ENCODE results near the gene HTT.
A peak's percentile ranks its signal among the peaks of the same experiment; 100 is the strongest.

The HTT gene

GRCh38 chr4:3074078-3074845 is at the start of gene HTT, which contains the start of gene HTT-AS:
HTT (plus strand) TSS chr4:3074681; CDS start chr4:3074826, 145 bp downstream.
HTT-AS (minus strand) TSS chr4:3074538.
- DNase-seq (ENCODE audit: low spot score) = peak; percentile 98

- no peak for DNase-seq (ENCODE audit: low spot score)
Measured at GRCh38 chr4:3025881-3026280, 48.6 kb upstream of the HTT start.

- no peak for DNase-seq (ENCODE audit: low spot score)
Measured at GRCh38 chr4:3026540-3026939, 47.9 kb upstream of the HTT start.

GRCh38 chr4:3029464-3029863 is 45.0 kb upstream of the HTT start:
- no peak for DNase-seq (ENCODE audit: low spot score)

- DNase-seq (ENCODE audit: low spot score) = no peak
Measured at GRCh38 chr4:3030566-3031356, 43.7 kb upstream of the HTT start.

DNA sequence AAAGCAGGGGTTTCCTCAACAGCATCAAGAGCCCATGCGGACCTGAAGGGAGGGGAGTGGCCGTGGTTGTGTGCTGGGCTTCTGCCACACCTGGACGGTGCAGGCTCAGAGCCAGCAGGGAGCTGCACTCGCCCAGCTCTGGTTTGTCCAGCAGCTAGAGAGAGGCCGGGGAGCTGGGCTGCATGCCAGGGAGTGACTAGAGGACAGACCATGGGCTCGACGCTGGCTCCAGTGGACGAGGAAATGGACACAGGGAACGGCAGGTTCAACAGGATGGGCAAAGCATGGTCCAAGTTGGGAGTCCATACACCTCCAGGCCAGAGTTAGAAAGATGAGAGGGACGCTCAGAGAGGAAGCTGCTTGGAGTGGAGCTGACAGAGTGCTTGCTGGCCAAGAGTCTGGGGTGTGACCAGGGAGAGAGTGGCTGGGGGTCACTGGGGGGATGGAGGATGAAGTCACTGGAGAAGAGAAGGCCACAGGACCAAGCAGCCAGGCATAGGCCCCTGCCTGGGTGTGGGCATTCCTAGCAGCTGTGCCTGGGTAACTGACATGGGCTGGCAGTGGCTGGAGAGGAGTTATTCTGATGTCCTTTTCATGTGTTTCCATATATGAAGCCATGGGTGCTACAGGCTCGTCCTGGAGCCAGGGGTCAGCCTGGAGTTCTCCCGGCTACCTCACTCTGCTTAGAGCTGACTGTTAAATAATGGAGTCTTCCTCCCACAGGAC is 43.0 kb upstream of the HTT start:
- no peak for DNase-seq (ENCODE audit: low spot score)

DNA sequence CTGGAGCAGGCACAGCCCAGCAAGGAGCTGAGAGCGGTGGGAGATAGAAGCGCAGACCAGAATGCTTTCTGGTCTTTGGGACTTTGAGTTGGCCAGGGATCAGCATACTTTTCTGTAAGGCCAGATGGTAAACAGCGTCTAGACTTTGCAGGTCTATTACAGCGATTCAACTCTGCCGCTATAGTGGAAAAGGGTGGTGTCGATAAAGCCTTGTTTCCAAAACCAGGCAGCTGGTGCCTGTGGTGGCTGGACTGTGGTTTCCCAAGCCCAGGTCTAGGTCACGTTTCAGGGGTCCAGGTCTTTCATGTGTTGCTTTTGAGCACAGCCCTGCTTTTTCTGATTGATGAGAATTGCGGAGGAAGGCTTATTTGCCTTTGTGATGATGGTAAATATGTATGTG is 40.2 kb upstream of the HTT start:
- no peak for DNase-seq (ENCODE audit: low spot score)

DNA sequence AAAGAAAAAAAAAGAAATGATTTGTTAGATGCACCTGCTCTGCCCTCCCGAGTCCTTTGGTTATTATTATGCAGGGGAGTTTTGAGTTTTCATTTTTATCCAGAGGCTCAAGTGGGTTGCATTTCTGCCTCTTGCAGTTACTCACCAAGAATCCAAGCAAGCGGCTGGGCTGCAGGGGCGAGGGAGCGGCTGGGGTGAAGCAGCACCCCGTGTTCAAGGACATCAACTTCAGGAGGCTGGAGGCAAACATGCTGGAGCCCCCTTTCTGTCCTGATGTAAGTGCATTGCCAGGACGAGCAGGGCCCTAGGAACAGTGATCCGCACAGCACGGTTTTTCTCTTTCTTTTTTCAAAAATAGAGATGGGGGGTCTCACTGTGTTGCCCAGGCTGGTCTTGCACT is 39.2 kb upstream of the HTT start:
- DNase-seq (ENCODE audit: low spot score) = no peak

DNA sequence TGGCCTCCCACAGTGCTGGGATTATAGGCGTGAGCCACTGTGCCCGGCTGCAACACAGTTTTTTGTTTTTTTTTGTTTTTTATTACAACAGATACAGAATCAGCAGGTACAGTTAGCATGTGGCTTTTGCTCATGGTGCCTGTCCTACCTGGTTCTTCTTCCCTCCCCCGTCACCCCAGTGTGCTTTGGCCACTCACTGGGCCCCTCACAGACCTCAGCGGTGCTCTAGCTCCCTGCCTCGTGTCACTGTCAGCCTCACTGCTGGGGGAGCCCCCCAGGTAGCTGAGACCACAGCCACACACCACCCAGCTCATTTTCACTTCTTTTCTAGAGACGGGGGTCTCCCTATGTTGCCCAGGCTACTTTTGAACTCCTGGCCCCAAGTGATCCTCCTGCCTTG is 38.8 kb upstream of the HTT start:
- DNase-seq (ENCODE audit: low spot score) = no peak

DNA sequence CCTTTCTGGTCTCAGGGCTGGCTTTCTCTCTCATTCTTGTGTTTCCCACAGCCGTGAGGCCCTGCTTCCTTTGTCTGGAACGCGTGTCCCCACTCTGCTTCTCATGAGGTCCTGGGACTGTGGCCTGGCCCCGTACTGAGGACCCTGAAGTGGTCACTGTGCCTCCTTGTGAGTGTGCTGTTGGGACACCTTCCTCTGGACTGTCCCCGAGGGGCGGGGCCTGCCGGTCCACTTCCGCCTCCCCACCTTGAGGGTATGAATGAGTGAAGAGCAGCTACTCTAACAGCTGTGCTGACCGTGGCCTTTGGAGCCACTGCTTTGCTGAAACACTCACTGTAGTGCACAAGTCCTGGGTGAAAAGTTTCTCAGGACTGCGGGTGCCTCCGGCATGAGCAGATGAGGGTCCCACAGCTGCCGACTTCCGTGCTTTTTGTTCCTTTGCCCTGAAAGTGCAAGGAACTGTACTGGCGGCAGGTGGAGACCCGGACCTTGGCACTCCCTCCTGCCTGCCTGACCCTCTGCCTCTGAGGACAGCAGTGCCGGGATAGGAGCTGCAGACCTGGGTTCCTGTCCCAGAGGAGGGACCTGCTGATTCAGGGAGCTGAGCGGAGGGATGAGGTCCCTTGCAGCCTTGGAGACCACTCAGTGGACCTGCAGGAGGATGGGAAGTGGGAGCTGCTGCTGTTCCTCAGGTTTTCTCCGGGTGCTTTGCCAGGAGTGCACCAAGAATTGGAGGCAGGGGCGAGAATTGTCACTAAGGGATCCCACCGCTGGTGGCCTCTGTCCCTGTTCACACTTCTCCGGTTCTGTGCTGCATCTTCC is 38.1 kb upstream of the HTT start:
- no peak for DNase-seq (ENCODE audit: low spot score)

DNA sequence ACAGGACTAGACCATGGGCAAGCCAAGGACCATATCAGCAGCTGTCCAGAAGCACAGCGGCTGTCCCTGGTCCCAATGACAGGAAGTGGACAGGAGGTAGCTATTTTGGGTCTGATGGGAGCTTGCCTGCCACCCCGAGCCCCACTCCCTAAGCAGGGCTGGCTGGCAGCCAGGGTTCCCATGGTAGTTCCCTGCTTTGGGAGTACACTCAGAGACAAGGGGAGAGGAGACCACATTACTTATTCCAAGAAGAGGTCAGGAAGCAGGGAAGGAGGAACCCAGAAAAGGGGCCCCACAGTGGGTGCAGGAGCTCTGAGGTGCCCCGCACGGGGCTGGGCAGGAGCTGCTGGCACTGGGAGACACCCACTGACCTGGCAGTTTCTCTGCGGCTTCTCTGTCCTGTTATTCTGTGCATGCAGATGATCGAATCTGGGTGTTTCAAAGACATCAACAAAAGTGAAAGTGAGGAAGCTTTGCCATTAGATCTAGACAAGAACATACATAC is 36.5 kb upstream of the HTT start:
- no peak for DNase-seq (ENCODE audit: low spot score)

GRCh38 chr4:3039706-3040366 is 34.6 kb upstream of the HTT start:
- no peak for DNase-seq (ENCODE audit: low spot score)

- DNase-seq (ENCODE audit: low spot score) = no peak
Measured at GRCh38 chr4:3040452-3041191, 33.9 kb upstream of the HTT start.

DNA sequence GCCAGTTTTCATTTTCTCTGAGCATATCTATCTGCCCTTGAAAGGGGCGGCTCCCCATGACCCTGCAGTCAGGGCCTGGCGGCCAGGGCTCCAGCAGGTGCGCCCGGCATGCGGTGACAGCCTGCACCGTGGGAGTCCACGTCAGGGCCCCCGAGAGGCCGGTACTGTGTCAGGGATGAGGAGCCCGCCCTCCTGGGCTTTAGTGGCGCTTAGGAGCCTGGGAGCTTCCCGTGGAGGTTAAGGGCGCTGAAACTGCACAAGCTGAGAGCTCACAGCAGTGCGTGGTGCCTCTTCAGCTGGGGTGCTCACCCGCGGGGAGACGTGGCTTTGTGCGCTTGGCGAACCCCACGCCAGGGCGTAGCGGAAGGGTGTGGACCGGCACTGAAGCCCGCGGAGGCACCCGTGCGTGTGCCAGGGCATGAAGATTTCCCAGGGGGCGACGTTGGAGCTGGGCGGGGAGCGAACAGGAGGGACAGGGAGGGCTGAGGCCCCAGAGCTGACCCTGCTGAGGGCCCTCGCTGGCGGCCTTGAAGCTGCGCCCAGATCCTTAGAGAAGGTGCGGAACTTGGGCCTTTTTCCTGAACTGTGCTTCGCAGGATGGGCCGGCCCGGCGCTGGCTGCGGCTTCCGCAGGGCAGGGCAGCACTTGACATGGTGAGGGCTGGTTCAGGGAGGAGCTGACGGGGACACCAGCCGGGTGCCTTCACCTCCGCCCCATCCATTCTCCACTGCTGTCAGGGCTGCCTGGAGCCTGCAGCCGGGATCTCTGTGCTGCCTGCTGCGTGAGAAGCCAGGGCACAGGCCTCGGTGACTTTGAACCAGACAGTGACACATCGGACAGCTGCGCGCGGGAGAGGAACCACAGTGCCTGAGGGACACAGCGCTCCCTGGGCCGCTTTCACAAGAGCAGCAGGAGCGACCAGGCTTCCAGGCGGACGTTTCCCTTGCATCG is 33.0 kb upstream of the HTT start:
- peak; percentile 84 for DNase-seq (ENCODE audit: low spot score)

DNA sequence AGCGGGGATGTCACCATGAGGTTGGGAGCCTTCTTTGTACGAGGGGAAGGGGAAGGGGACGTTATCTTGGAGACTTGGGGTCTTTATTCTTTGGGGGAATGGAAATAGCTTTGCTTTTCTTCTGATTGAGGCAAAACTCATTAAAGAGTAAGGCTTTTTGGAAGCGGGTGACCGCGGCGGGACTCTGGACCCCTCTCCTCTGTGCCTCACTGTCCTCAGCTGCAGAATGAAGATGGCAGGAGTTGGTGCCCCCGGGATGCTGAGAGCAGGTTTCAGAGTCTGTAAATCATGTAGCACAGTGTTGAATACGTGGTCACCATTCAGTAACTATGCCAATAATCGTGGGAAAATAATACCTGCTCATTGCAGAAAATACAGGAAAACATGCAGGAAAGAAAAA is 32.3 kb upstream of the HTT start:
- DNase-seq (ENCODE audit: low spot score) = no peak

DNA sequence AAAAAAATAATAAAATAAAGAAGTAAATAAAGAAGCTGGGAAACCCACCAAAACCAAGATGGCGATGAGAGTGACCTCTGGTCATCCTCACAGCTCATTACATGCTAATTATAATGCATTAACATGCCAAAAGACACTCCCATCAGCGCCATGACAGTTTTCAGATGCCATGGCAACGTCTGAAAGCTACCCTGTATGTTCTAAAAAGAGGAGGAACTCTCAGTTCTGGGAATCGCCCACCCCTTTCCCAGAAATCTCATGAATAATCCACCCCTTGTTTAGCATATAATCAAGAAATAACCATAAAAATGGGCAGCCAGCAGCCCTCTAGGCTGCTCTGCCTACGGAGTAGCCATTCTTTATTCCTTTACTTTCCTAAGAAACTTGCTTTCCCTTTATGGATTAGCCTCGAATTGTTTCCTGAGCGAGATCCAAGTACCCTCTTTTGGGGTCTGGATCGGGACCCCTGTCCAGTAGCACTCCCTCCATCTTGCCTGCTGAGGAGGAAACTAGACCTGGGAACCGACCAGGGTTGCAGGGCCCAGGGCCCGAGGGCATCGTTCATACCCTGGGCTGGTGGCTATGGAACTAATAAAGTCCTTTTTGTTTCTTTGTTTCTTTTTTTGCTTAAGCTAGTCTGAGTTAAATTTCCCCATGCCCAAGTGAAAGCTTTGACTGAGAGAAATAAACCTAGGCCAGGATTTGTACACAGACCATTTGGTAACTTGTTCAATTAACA is 31.0 kb upstream of the HTT start:
- no peak for DNase-seq (ENCODE audit: low spot score)

- no peak for DNase-seq (ENCODE audit: low spot score)
Measured at GRCh38 chr4:3044870-3045819, 29.3 kb upstream of the HTT start.
